H9 (cell line): Measurements from ENCODE around the gene DYNLRB1. TPM values are rescaled to one million over a fixed set of nuclear protein-coding genes. Genes with fewer than 3 reads are reported as not detected.

Source experiments
- DNase-seq: peaks from one replicate; pipeline ENCODE4 v3.0.0-alpha.2; 2017
- H2AFZ ChIP-seq: one replicate; pipeline ENCODE4 v1.6.1; 2013; ENCODE audit warnings: mild to moderate bottlenecking, low read length, control low read depth, moderate library complexity
- H2AK5ac ChIP-seq: 2 replicates; pipeline ENCODE4 v1.6.1; 2013; ENCODE audit warnings: low read length, control low read depth, mixed read lengths; ENCODE audit not compliant: insufficient read length
- H2BK120ac ChIP-seq: one replicate; pipeline ENCODE4 v1.6.1; 2013; ENCODE audit warnings: low read depth, mild to moderate bottlenecking, low read length, control low read depth, inconsistent platforms; ENCODE audit not compliant: poor library complexity, severe bottlenecking
- H2BK12ac ChIP-seq: 2 replicates; pipeline ENCODE4 v1.6.1; 2013; ENCODE audit warnings: low read length, control low read depth, mixed read lengths, low read depth; ENCODE audit not compliant: insufficient read length
- H2BK15ac ChIP-seq: 2 replicates; pipeline ENCODE4 v1.6.1; 2013; ENCODE audit warnings: low read depth, low read length, control low read depth
- H2BK20ac ChIP-seq: one replicate; pipeline ENCODE4 v1.6.1; 2013; ENCODE audit warnings: low read depth, mild to moderate bottlenecking, low read length, control low read depth, inconsistent platforms; ENCODE audit not compliant: poor library complexity, severe bottlenecking
- H2BK5ac ChIP-seq: 2 replicates; pipeline ENCODE4 v1.6.1; 2013; ENCODE audit warnings: low read length, control low read depth, mixed read lengths; ENCODE audit not compliant: insufficient read length
- H3K14ac ChIP-seq: 2 replicates; pipeline ENCODE4 v1.6.1; 2013; ENCODE audit warnings: low read length, control low read depth; ENCODE audit not compliant: insufficient read depth
- H3K18ac ChIP-seq: 2 replicates; pipeline ENCODE4 v1.6.1; 2013; ENCODE audit warnings: low read depth, mild to moderate bottlenecking, mixed read lengths, low read length, control low read depth; ENCODE audit not compliant: insufficient read length
- H3K23ac ChIP-seq: 2 replicates; pipeline ENCODE4 v1.6.1; 2013; ENCODE audit warnings: low read length, control low read depth, mixed read lengths, low read depth; ENCODE audit not compliant: insufficient read length
- H3K23me2 ChIP-seq: 2 replicates; pipeline ENCODE4 v1.6.1; 2013; ENCODE audit warnings: low read depth, mild to moderate bottlenecking, mixed read lengths, low read length, control low read depth; ENCODE audit not compliant: insufficient read length, poor library complexity, severe bottlenecking
- H3K27ac ChIP-seq: 2 replicates; pipeline ENCODE4 v1.5.1; 2013; ENCODE audit warnings: low read length, control low read depth, mixed read lengths, low read depth; ENCODE audit not compliant: insufficient read length
- H3K27me3 ChIP-seq: 2 replicates; pipeline ENCODE4 v1.6.1; 2013; ENCODE audit warnings: low read length, control low read depth, inconsistent platforms; ENCODE audit not compliant: insufficient read depth
- H3K4ac ChIP-seq: 2 replicates; pipeline ENCODE4 v1.6.1; 2013; ENCODE audit warnings: low read depth, mild to moderate bottlenecking, control low read depth, inconsistent platforms, low read length, moderate library complexity
- H3K4me1 ChIP-seq: 2 replicates; pipeline ENCODE4 v1.6.1; 2013; ENCODE audit warnings: low read length, control low read depth, inconsistent platforms; ENCODE audit not compliant: insufficient read depth
- H3K4me2 ChIP-seq: 2 replicates; pipeline ENCODE4 v1.6.1; 2013; ENCODE audit warnings: low read length, control low read depth, mixed read lengths; ENCODE audit not compliant: insufficient read length, insufficient read depth
- H3K56ac ChIP-seq: 2 replicates; pipeline ENCODE4 v1.6.1; 2013; ENCODE audit warnings: low read depth, mild to moderate bottlenecking, mixed read lengths, low read length, control low read depth; ENCODE audit not compliant: insufficient read length
- H3K79me1 ChIP-seq: 2 replicates; pipeline ENCODE4 v1.6.1; 2013; ENCODE audit warnings: low read depth, mild to moderate bottlenecking, moderate library complexity, low read length, control low read depth, inconsistent platforms; ENCODE audit not compliant: insufficient read depth, poor library complexity, severe bottlenecking
- H3K79me2 ChIP-seq: 2 replicates; pipeline ENCODE4 v1.6.1; 2013; ENCODE audit warnings: low read length, control low read depth, inconsistent platforms; ENCODE audit not compliant: insufficient read depth
- H3K9ac ChIP-seq: 2 replicates; pipeline ENCODE4 v1.6.1; 2013; ENCODE audit warnings: low read length, control low read depth, mixed read lengths; ENCODE audit not compliant: insufficient read length; ENCODE audit errors: extremely low read depth
- H3K9me3 ChIP-seq: one replicate; pipeline ENCODE4 v1.6.1; 2013; ENCODE audit warnings: low read depth, low read length, inconsistent platforms; ENCODE audit not compliant: control insufficient read depth
- H3T11ph ChIP-seq: one replicate; pipeline ENCODE4 v1.6.1; 2013; ENCODE audit warnings: mild to moderate bottlenecking, low read length, control low read depth, inconsistent platforms
- H4K20me1 ChIP-seq: one replicate; pipeline ENCODE4 v1.6.1; 2013; ENCODE audit not compliant: control insufficient read depth, insufficient read length, insufficient read depth
- H4K5ac ChIP-seq: 2 replicates; pipeline ENCODE4 v1.6.1; 2013; ENCODE audit warnings: low read depth, mild to moderate bottlenecking, mixed read lengths, low read length, control low read depth; ENCODE audit not compliant: insufficient read length
- H4K8ac ChIP-seq: replicated peaks from 2 replicates; pipeline ENCODE4 v1.6.1; 2013; ENCODE audit warnings: low read length, control low read depth, mixed read lengths, low read depth; ENCODE audit not compliant: insufficient read length
- H4K91ac ChIP-seq: 2 replicates; pipeline ENCODE4 v1.6.1; 2013; ENCODE audit warnings: low read depth, mild to moderate bottlenecking, moderate library complexity, mixed read lengths, low read length, control low read depth; ENCODE audit not compliant: insufficient read length
- H3K27ac Mint-ChIP-seq, 3 experiments: 2 replicates in 2 of 3; 3 replicates in 1 of 3; pipeline ENCODE4 v1.8.0; 2020 to 2021; ENCODE audit warnings: mixed read lengths in 3 of 3, mild to moderate bottlenecking in 1 of 3, moderate library complexity in 1 of 3
- H3K27me3 Mint-ChIP-seq: 2 replicates; pipeline ENCODE4 v1.8.0; 2021; ENCODE audit warnings: low read depth, mild to moderate bottlenecking, moderate library complexity, mixed read lengths
- H3K36me3 Mint-ChIP-seq, 3 experiments: 2 replicates in 2 of 3; 3 replicates in 1 of 3; pipeline ENCODE4 v1.8.0; 2020 to 2021; ENCODE audit warnings: low read depth in 3 of 3, mixed read lengths in 3 of 3; ENCODE audit not compliant: insufficient read depth in 1 of 3
- H3K4me1 Mint-ChIP-seq, 2 experiments: 2 replicates each; pipeline ENCODE4 v1.8.0; 2020; ENCODE audit warnings: mixed read lengths in 2 of 2
- H3K4me3 Mint-ChIP-seq, 2 experiments: 2 replicates in 1 of 2; 3 replicates in 1 of 2; pipeline ENCODE4 v1.8.0; 2020 to 2021; ENCODE audit warnings: mild to moderate bottlenecking in 2 of 2, mixed read lengths in 2 of 2, moderate library complexity in 1 of 2
- H3K9me3 Mint-ChIP-seq, 2 experiments: 2 replicates in 1 of 2; 3 replicates in 1 of 2; pipeline ENCODE4 v1.8.0; 2020; ENCODE audit warnings: mild to moderate bottlenecking in 2 of 2, mixed read lengths in 2 of 2, moderate library complexity in 1 of 2
- WGBS: extraction: QIAGEN DNeasy Blood & Tissue Kit; methylation state at CpG from one replicate; pipeline ENCODE4 v1.1.7; 2013; ENCODE audit warnings: missing lambda C conversion rate, low lambda C conversion rate, mixed read lengths; ENCODE audit not compliant: insufficient read length; ENCODE audit errors: extremely low coverage; 5-methylcytosine and 5-hydroxymethylcytosine counted together
- total RNA-seq: library from RNA; stranded (reverse); gene quantifications from 2 replicates; pipeline ENCODE4 v1.2.1, GENCODE V29; 2021
- TF ChIP-seq, protein P1 (sequence below): fragments of 200-600 bp; sonication (generic); conservative IDR thresholded peaks from 3 replicates; pipeline ENCODE4 v1.8.0; 2021; ENCODE audit warnings: antibody characterized with exemption, mild to moderate bottlenecking

Gene DYNLRB1
- total RNA-seq, 1 experiment from 2014 or later = 200 TPM

DNA sequence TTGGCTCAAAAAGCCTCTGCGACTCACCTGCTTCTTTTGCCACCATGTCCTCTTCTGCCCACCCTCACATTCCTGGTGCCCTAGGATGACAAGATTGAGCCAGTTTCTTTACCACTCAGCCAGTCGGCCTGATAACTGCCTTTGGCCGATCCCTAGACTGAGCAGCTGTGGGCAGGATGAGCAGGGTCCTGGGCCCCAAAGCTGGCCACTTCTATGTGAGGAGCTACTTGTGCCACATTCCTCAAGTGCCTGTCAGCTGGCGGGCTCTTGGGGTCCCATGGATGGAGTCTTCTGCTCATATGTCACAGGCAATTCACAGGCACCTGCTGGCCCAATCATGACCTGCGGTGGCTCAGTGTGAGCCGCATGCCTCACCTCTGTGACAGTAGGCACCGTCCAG lies 16.5 kb downstream of the DYNLRB1 start:
- Histone ChIP-seq H3K79me1 (no peaks in the 10 kb centered on the region), H2BK5ac (no peak overlapping the region), H2BK120ac (no peak overlapping the region), H2AFZ (no peak overlapping the region), H3K9me3 (no peaks in the 10 kb centered on the region), H3K27ac (no peak overlapping the region), H4K5ac (no peak overlapping the region), H3K23me2 (no peaks in the 10 kb centered on the region), H3K18ac (no peak overlapping the region), H3T11ph (no peak overlapping the region), H3K56ac (no peak overlapping the region), H2BK20ac (no peak overlapping the region), H2BK12ac (no peak overlapping the region), H4K91ac (no peak overlapping the region), H3K4ac (no peak overlapping the region), H3K23ac (no peak overlapping the region), H4K8ac (no peak overlapping the region), H3K79me2 (no peaks in the 10 kb centered on the region), H4K20me1 (no peaks in the 10 kb centered on the region), H3K27me3 (no peaks in the 10 kb centered on the region), H3K14ac (no peak overlapping the region), H3K4me1 (no peaks in the 10 kb centered on the region), H3K9ac (no peak overlapping the region), H2BK15ac (no peak overlapping the region), H2AK5ac (no peak overlapping the region), H3K4me2 (no peak overlapping the region)
- DNase-seq = no peak
- peaks cover 31 to 82% (median 57%) of the 10 kb centered on the region in 3 experiments; a peak in 6 of 7 replicates for H3K36me3 Mint-ChIP-seq
- H3K4me3 Mint-ChIP-seq = no peak overlapping the region
- no peaks in the 10 kb centered on the region for H3K27me3 Mint-ChIP-seq
- H3K27ac Mint-ChIP-seq = peak overlapping the region in 2 of 3 experiments; percentile 4 to 31; a peak in 1 of 7 replicates
- WGBS = no CpG with 5 or more reads among the region's 7 CpGs
- no peaks in the 10 kb centered on the region for H3K4me1 Mint-ChIP-seq
- no peaks in the 10 kb centered on the region for H3K9me3 Mint-ChIP-seq
- TF ChIP-seq, protein P1, sequence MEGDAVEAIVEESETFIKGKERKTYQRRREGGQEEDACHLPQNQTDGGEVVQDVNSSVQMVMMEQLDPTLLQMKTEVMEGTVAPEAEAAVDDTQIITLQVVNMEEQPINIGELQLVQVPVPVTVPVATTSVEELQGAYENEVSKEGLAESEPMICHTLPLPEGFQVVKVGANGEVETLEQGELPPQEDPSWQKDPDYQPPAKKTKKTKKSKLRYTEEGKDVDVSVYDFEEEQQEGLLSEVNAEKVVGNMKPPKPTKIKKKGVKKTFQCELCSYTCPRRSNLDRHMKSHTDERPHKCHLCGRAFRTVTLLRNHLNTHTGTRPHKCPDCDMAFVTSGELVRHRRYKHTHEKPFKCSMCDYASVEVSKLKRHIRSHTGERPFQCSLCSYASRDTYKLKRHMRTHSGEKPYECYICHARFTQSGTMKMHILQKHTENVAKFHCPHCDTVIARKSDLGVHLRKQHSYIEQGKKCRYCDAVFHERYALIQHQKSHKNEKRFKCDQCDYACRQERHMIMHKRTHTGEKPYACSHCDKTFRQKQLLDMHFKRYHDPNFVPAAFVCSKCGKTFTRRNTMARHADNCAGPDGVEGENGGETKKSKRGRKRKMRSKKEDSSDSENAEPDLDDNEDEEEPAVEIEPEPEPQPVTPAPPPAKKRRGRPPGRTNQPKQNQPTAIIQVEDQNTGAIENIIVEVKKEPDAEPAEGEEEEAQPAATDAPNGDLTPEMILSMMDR = no peak
